Activated naive CD8-positive, alpha-beta T cell treated with anti-CD3 and anti-CD28 coated beads for 36 hours (primary cell): Measurements from ENCODE around the gene FARP2. TPM values are rescaled to one million over a fixed set of nuclear protein-coding genes. Genes with fewer than 3 reads are reported as not detected.
"Not testable (repeated sequence)": the region's sequence is repeated elsewhere in the genome, so short reads cannot be mapped to it uniquely, and the experiment has no call there.

Experiments used
- DNase-seq: peaks from one replicate; pipeline ENCODE4 v3.0.0; 2021
- H3K27ac Mint-ChIP-seq: one replicate; pipeline ENCODE4 v1.8.0; 2022; ENCODE audit warnings: mild to moderate bottlenecking, moderate library complexity, mixed read lengths
- H3K27me3 Mint-ChIP-seq: one replicate; pipeline ENCODE4 v1.8.0; 2022; ENCODE audit warnings: mild to moderate bottlenecking, mixed read lengths
- H3K36me3 Mint-ChIP-seq: one replicate; pipeline ENCODE4 v1.8.0; 2021; ENCODE audit warnings: mild to moderate bottlenecking, mixed read lengths
- H3K4me1 Mint-ChIP-seq: one replicate; pipeline ENCODE4 v1.8.0; 2021; ENCODE audit warnings: mixed read lengths
- H3K4me3 Mint-ChIP-seq: one replicate; pipeline ENCODE4 v1.8.0; 2022; ENCODE audit warnings: mild to moderate bottlenecking, moderate library complexity, mixed read lengths
- H3K9me3 Mint-ChIP-seq: one replicate; pipeline ENCODE4 v1.8.0; 2022; ENCODE audit warnings: mixed read lengths
- total RNA-seq, 2 experiments: library from RNA; stranded (reverse); gene quantifications; one replicate each; pipeline ENCODE4 v1.2.3, GENCODE V29; 2021

Gene FARP2
- total RNA-seq, 2 experiments from 2014 or later: 32.7 to 36.8 TPM

- no peaks in the 10 kb centered on the region for H3K9me3 Mint-ChIP-seq
- H3K36me3 Mint-ChIP-seq: peaks cover 62% of the 10 kb centered on the region
- H3K4me3 Mint-ChIP-seq: peak overlapping the region; percentile 95
- H3K27me3 Mint-ChIP-seq: no peaks in the 10 kb centered on the region
- peaks cover 66% of the 10 kb centered on the region for H3K4me1 Mint-ChIP-seq
- DNase-seq: no peak
- H3K27ac Mint-ChIP-seq: peak overlapping the region; percentile 99
Measured at GRCh38 chr2:241316825-241317224, 39.3 kb upstream of the FARP2 start.

- Mint-ChIP-seq H3K4me3 (peak overlapping the region; percentile 95), H3K9me3 (no peaks in the 10 kb centered on the region), H3K36me3 (peaks cover 62% of the 10 kb centered on the region), H3K27me3 (no peaks in the 10 kb centered on the region), H3K27ac (peak overlapping the region; percentile 99), H3K4me1 (peaks cover 64% of the 10 kb centered on the region)
- no peak for DNase-seq
Measured at GRCh38 chr2:241317391-241317790, 38.7 kb upstream of the FARP2 start.

- peaks cover 59% of the 10 kb centered on the region for H3K4me1 Mint-ChIP-seq
Measured at GRCh38 chr2:241318830-241319229, 37.3 kb upstream of the FARP2 start.

GRCh38 chr2:241320394-241320793 is 35.7 kb upstream of the FARP2 start:
- H3K27me3 Mint-ChIP-seq: no peaks in the 10 kb centered on the region
- peak overlapping the region; percentile 43 for H3K4me3 Mint-ChIP-seq
- H3K27ac Mint-ChIP-seq: peak overlapping the region; percentile 54
- peaks cover 65% of the 10 kb centered on the region for H3K4me1 Mint-ChIP-seq
- DNase-seq: no peak
- H3K36me3 Mint-ChIP-seq: peaks cover 56% of the 10 kb centered on the region
- no peaks in the 10 kb centered on the region for H3K9me3 Mint-ChIP-seq

More at GRCh38 chr2:241318830-241319229, 37.3 kb upstream of the FARP2 start:
- Mint-ChIP-seq H3K36me3 (peaks cover 53% of the 10 kb centered on the region), H3K4me3 (peak overlapping the region; percentile 95)
- not testable (repeated sequence) for H3K27me3 Mint-ChIP-seq, DNase-seq, H3K27ac Mint-ChIP-seq, H3K9me3 Mint-ChIP-seq

- peak overlapping the region; percentile 27 for H3K4me3 Mint-ChIP-seq
- peaks cover 65% of the 10 kb centered on the region for H3K4me1 Mint-ChIP-seq
- no peaks in the 10 kb centered on the region for H3K9me3 Mint-ChIP-seq
- no peak for DNase-seq
- peaks cover 58% of the 10 kb centered on the region for H3K36me3 Mint-ChIP-seq
- no peaks in the 10 kb centered on the region for H3K27me3 Mint-ChIP-seq
- H3K27ac Mint-ChIP-seq: no peak overlapping the region
Measured at GRCh38 chr2:241321033-241321432, 35.1 kb upstream of the FARP2 start.

- peaks cover 57% of the 10 kb centered on the region for H3K36me3 Mint-ChIP-seq
- no peak for DNase-seq
- H3K27ac Mint-ChIP-seq: no peak overlapping the region
- H3K9me3 Mint-ChIP-seq: no peaks in the 10 kb centered on the region
- no peaks in the 10 kb centered on the region for H3K27me3 Mint-ChIP-seq
- peaks cover 62% of the 10 kb centered on the region for H3K4me1 Mint-ChIP-seq
- H3K4me3 Mint-ChIP-seq: no peak overlapping the region
Measured at GRCh38 chr2:241321886-241322285, 34.2 kb upstream of the FARP2 start.

GRCh38 chr2:241323778-241324177 is 32.3 kb upstream of the FARP2 start:
- Mint-ChIP-seq H3K36me3 (peaks cover 53% of the 10 kb centered on the region), H3K4me3 (no peak overlapping the region), H3K9me3 (no peaks in the 10 kb centered on the region), H3K4me1 (peaks cover 47% of the 10 kb centered on the region), H3K27ac (no peak overlapping the region), H3K27me3 (no peaks in the 10 kb centered on the region)
- DNase-seq: no peak

- Mint-ChIP-seq H3K27ac (no peak overlapping the region), H3K36me3 (peaks cover 47% of the 10 kb centered on the region), H3K9me3 (no peaks in the 10 kb centered on the region), H3K4me3 (no peak overlapping the region), H3K4me1 (peaks cover 41% of the 10 kb centered on the region), H3K27me3 (no peaks in the 10 kb centered on the region)
- no peak for DNase-seq
Measured at GRCh38 chr2:241324775-241325174, 31.3 kb upstream of the FARP2 start.

- no peak for DNase-seq
- H3K9me3 Mint-ChIP-seq: no peaks in the 10 kb centered on the region
- H3K27ac Mint-ChIP-seq: no peak overlapping the region
- peaks cover 36% of the 10 kb centered on the region for H3K4me1 Mint-ChIP-seq
- H3K36me3 Mint-ChIP-seq: peaks cover 44% of the 10 kb centered on the region
- H3K27me3 Mint-ChIP-seq: no peaks in the 10 kb centered on the region
- no peak overlapping the region for H3K4me3 Mint-ChIP-seq
Measured at GRCh38 chr2:241325257-241325656, 30.8 kb upstream of the FARP2 start.

GRCh38 chr2:241329669-241330615 is 26.1 kb upstream of the FARP2 start:
- no peaks in the 10 kb centered on the region for H3K27me3 Mint-ChIP-seq
- no peaks in the 10 kb centered on the region for H3K9me3 Mint-ChIP-seq
- no peak overlapping the region for H3K27ac Mint-ChIP-seq
- no peak for DNase-seq
- no peak overlapping the region for H3K4me3 Mint-ChIP-seq
- peaks cover 3% of the 10 kb centered on the region for H3K4me1 Mint-ChIP-seq
- H3K36me3 Mint-ChIP-seq: peaks cover 29% of the 10 kb centered on the region

GRCh38 chr2:241330616-241330981 is 25.5 kb upstream of the FARP2 start:
- Mint-ChIP-seq H3K36me3 (peaks cover 28% of the 10 kb centered on the region), H3K27me3 (no peaks in the 10 kb centered on the region), H3K27ac (no peak overlapping the region), H3K9me3 (no peaks in the 10 kb centered on the region), H3K4me3 (no peak overlapping the region), H3K4me1 (peaks cover 6% of the 10 kb centered on the region)
- no peak for DNase-seq

- Mint-ChIP-seq H3K27ac (no peak overlapping the region), H3K27me3 (no peaks in the 10 kb centered on the region), H3K36me3 (peaks cover 28% of the 10 kb centered on the region), H3K4me3 (no peak overlapping the region), H3K4me1 (peaks cover 21% of the 10 kb centered on the region), H3K9me3 (no peaks in the 10 kb centered on the region)
- no peak for DNase-seq
Measured at GRCh38 chr2:241334813-241335212, 21.3 kb upstream of the FARP2 start.

GRCh38 chr2:241339839-241340630 is 16.1 kb upstream of the FARP2 start:
- peaks cover 32% of the 10 kb centered on the region for H3K4me1 Mint-ChIP-seq
- H3K9me3 Mint-ChIP-seq: no peaks in the 10 kb centered on the region
- H3K4me3 Mint-ChIP-seq: no peak overlapping the region
- H3K36me3 Mint-ChIP-seq: peaks cover 49% of the 10 kb centered on the region
- DNase-seq: no peak
- H3K27ac Mint-ChIP-seq: no peak overlapping the region
- H3K27me3 Mint-ChIP-seq: no peaks in the 10 kb centered on the region

GRCh38 chr2:241340631-241341163 is 15.4 kb upstream of the FARP2 start:
- Mint-ChIP-seq H3K4me1 (peaks cover 28% of the 10 kb centered on the region), H3K27ac (peak overlapping the region; percentile 19), H3K27me3 (no peaks in the 10 kb centered on the region), H3K36me3 (peaks cover 47% of the 10 kb centered on the region), H3K9me3 (no peaks in the 10 kb centered on the region), H3K4me3 (no peak overlapping the region)
- DNase-seq: no peak
